Calu3 (cell line): ENCODE results near the gene ASIC2. TPM values are rescaled to one million over a fixed set of nuclear protein-coding genes. Genes with fewer than 3 reads are reported as not detected.

Experiments used
- BruUV-seq: library from RNA; stranded (reverse); fragments of 400-500 nt; replicated peaks from 2 replicates; lab custom pipeline; 2021; lab: Mats Ljungman, UMichigan
- CTCF ChIA-PET: fragments of 300-600 bp; sonication (Branson Sonifier 250); formaldehyde crosslinking; loops from one replicate; lab custom pipeline; 2022; ENCODE audit warnings: antibody characterized with exemption; lab: Charles Lee
- DNase-seq: peaks from one replicate; pipeline ENCODE4 v3.0.0; 2022
- H3K27ac Mint-ChIP-seq: one replicate; pipeline ENCODE4 v1.8.0; 2022; ENCODE audit warnings: mixed read lengths; ENCODE audit not compliant: unreplicated experiment
- H3K27me3 Mint-ChIP-seq: one replicate; pipeline ENCODE4 v1.8.0; 2022; ENCODE audit warnings: mixed read lengths; ENCODE audit not compliant: unreplicated experiment
- H3K36me3 Mint-ChIP-seq: one replicate; pipeline ENCODE4 v1.8.0; 2022; ENCODE audit warnings: mild to moderate bottlenecking, moderate library complexity, mixed read lengths; ENCODE audit not compliant: insufficient read depth, unreplicated experiment
- H3K4me1 Mint-ChIP-seq: one replicate; pipeline ENCODE4 v1.8.0; 2022; ENCODE audit warnings: mild to moderate bottlenecking, low read depth, mixed read lengths; ENCODE audit not compliant: unreplicated experiment
- H3K4me3 Mint-ChIP-seq: one replicate; pipeline ENCODE4 v1.8.0; 2022; ENCODE audit warnings: mild to moderate bottlenecking, low read depth, moderate library complexity, mixed read lengths; ENCODE audit not compliant: unreplicated experiment
- H3K9me3 Mint-ChIP-seq: one replicate; pipeline ENCODE4 v1.8.0; 2022; ENCODE audit warnings: low read depth, mixed read lengths; ENCODE audit not compliant: unreplicated experiment
- intact Hi-C: fragments of 100-400 bp; cut with micrococcal nuclease; formaldehyde crosslinking; loops from one replicate; pipeline ENCODE4 v1.10.0; 2022; ENCODE audit not compliant: unreplicated experiment
- total RNA-seq: library from RNA; stranded (reverse); gene quantifications from 2 replicates; pipeline ENCODE4 v1.2.3, GENCODE V29; 2022
- TF ChIP-seq, protein P1 (sequence below): fragments of 200-600 bp; IDR thresholded peaks from one replicate; pipeline ENCODE4 v1.8.0; 2022; ENCODE audit warnings: antibody characterized with exemption; ENCODE audit not compliant: unreplicated experiment

ASIC2 gene
- total RNA-seq, 1 experiment from 2014 or later = not detected

DNA sequence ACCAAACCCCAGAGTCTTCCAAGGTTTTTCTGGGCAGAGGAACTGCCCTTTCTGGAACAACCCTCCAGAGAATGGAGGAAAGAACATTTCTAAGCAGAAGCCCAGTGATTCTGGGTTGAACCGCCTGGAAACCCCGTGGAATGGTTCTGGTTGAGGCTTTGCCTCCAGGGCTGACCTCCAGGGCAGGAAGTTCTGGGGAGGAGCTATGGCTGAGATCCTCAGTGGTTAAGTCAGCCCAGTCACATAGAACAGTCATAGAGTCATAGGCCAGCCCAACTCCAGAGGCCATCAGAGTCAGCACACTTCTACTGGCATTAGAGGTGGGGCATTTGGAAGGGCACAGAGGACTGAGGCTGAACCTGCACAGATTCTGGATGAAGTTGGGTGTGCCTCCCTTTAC, 235.5 kb downstream of the ASIC2 start:
- Mint-ChIP-seq H3K4me1 (peaks cover 9% of the 10 kb centered on the region), H3K9me3 (peaks cover 4% of the 10 kb centered on the region), H3K27ac (no peak overlapping the region), H3K36me3 (peaks cover 5% of the 10 kb centered on the region), H3K27me3 (peaks cover 54% of the 10 kb centered on the region), H3K4me3 (no peak overlapping the region)
- CTCF ChIA-PET = no interaction called here
- no peak for DNase-seq
- intact Hi-C loops = no loop called here
- BruUV-seq = no TSS peak
- TF ChIP-seq, protein P1, sequence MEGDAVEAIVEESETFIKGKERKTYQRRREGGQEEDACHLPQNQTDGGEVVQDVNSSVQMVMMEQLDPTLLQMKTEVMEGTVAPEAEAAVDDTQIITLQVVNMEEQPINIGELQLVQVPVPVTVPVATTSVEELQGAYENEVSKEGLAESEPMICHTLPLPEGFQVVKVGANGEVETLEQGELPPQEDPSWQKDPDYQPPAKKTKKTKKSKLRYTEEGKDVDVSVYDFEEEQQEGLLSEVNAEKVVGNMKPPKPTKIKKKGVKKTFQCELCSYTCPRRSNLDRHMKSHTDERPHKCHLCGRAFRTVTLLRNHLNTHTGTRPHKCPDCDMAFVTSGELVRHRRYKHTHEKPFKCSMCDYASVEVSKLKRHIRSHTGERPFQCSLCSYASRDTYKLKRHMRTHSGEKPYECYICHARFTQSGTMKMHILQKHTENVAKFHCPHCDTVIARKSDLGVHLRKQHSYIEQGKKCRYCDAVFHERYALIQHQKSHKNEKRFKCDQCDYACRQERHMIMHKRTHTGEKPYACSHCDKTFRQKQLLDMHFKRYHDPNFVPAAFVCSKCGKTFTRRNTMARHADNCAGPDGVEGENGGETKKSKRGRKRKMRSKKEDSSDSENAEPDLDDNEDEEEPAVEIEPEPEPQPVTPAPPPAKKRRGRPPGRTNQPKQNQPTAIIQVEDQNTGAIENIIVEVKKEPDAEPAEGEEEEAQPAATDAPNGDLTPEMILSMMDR = no peak

DNA sequence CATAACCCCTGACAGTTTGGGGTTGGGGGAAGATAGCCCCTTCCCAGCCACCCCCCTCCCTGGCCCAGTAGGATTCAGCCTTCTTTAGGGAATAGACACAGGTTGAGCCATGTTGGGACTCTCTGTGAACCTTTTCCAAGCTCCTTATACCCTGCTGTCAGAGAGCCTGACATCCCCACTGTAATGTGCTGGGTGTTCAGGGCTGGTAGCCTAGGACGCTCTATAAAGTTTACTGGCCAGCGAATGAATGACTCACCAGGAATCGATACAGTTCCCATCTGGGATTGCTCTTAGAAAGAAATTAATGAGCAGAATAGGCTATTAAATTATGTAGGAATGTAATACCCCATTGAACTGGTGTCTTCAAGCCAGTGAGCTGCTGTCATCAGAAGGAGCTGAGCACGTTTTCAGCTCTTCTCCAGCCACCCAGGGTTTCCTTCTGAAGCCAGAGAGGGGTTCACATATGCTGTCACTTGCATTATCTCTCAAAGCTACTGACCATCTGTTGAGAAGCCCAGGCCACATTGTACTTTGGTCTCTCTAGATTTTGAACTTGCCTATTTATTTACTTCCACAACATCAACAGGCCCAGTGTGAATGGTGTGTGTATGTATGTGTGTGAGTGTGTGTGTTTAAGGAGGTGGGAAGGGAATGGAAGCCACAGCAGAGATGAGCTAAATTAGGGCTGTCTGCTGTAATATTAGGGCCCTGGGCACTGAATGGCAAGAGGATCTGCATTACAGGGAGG, 236.5 kb downstream of the ASIC2 start:
- peak; percentile 2 for DNase-seq
- no TSS peak for BruUV-seq
- TF ChIP-seq, protein P1 = no peak
- Mint-ChIP-seq H3K27me3 (peaks cover 59% of the 10 kb centered on the region), H3K4me3 (no peak overlapping the region), H3K4me1 (peaks cover 9% of the 10 kb centered on the region), H3K9me3 (peaks cover 4% of the 10 kb centered on the region), H3K27ac (no peak overlapping the region), H3K36me3 (peaks cover 5% of the 10 kb centered on the region)
- CTCF ChIA-PET = interaction anchor here (1.0 kb wide), 1 partner anchor 149 kb away, joined by 5 read pairs; no protein-coding TSS in a partner anchor
- intact Hi-C loops = no loop called here

DNA sequence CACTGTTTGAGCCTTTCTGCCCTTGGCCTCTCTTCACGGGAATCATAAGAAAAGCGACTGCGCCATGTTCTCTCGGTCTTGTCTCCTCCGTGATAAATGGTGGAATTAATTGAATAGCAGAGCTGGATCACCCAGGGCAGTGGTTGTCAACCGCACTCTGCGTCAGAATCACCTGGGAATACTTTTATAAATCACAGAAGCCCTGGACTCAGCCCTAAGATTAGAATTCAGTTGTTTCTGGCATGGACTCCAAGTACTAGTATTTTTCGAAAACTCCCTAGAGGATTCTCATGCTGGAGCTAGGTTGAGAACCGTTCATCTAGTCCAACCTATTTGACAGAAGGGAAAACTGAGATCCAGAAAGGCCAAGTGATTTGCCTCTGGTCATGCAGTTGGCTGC, 237.3 kb downstream of the ASIC2 start:
- peaks cover 9% of the 10 kb centered on the region for H3K4me1 Mint-ChIP-seq
- no peak for DNase-seq
- H3K9me3 Mint-ChIP-seq = peaks cover 3% of the 10 kb centered on the region
- H3K27ac Mint-ChIP-seq = no peak overlapping the region
- H3K36me3 Mint-ChIP-seq = peaks cover 5% of the 10 kb centered on the region
- H3K4me3 Mint-ChIP-seq = no peak overlapping the region
- intact Hi-C loops = no loop called here
- BruUV-seq = no TSS peak
- H3K27me3 Mint-ChIP-seq = peaks cover 59% of the 10 kb centered on the region
- CTCF ChIA-PET = interaction anchor here (1.0 kb wide), 1 partner anchor 148 kb away, joined by 5 read pairs; no protein-coding TSS in a partner anchor
- TF ChIP-seq, protein P1 = no peak

DNA sequence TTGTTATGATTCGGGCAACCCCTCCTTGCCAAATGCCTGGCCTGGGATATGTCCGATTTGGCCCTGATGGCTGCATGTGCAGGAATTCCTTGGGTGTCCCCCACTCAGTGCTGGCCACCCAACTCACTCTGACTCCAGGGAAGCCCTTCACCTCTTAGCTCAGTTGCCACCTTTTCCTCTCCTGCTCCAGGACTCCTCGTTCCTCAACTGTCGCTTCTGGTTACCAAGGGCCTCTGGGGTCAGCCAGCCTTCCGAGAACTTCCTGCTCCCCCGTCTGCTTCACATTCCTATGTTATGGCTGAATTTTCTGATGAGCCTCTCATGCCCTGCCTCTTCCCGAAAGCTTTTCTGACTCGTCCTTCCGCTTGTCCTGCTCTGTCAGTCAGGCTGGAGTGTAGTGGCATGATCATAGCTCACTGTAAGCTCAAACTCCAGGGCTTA, 237.9 kb downstream of the ASIC2 start:
- DNase-seq = no peak
- intact Hi-C loops = no loop called here
- H3K27me3 Mint-ChIP-seq = peaks cover 59% of the 10 kb centered on the region
- no TSS peak for BruUV-seq
- H3K9me3 Mint-ChIP-seq = no peaks in the 10 kb centered on the region
- peaks cover 9% of the 10 kb centered on the region for H3K4me1 Mint-ChIP-seq
- no peak overlapping the region for H3K4me3 Mint-ChIP-seq
- CTCF ChIA-PET = no interaction called here
- no peak overlapping the region for H3K27ac Mint-ChIP-seq
- TF ChIP-seq, protein P1 = no peak
- peaks cover 5% of the 10 kb centered on the region for H3K36me3 Mint-ChIP-seq
